ENCODE measurements around the gene VSIG10. TPM values are rescaled to one million over a fixed set of nuclear protein-coding genes. Genes with fewer than 3 reads are reported as not detected.

The VSIG10 gene
- total and polyA plus RNA-seq, 2 of the 13 experiments (the other 11 are each of a cell fraction or from before 2014, with no cell fraction given): 25.6 to 42.5 TPM

GRCh38 chr12:118055144-118055557 is 48.7 kb downstream of the VSIG10 start (continued):
- TF ChIP-seq ZNF446 (CRISPR knock-in tag; IDR thresholded peaks at IDR 0.05) (no peak), NR2F2 (IDR thresholded peaks at IDR 0.05; ENCODE audit: borderline replicate concordance, low read depth) (no peak), ZNF552 (CRISPR knock-in tag; IDR thresholded peaks at IDR 0.05; ENCODE audit: borderline replicate concordance) (no peak), XRCC5 (optimal IDR thresholded peaks at IDR 0.05; ENCODE audit: low read length) (peak; percentile 65), CENPT (CRISPR knock-in tag; IDR thresholded peaks at IDR 0.05; ENCODE audit: low read depth) (no peak), FOXA1 (IDR thresholded peaks at IDR 0.05) (no peak), FOXA1 (CRISPR knock-in tag; IDR thresholded peaks at IDR 0.05) (peak; percentile 63), HMGXB4 (CRISPR knock-in tag; IDR thresholded peaks at IDR 0.05; ENCODE audit: borderline replicate concordance in 1 of 2, low read depth in 1 of 2) (peak in 1 of 2 experiments; percentile 56; a peak in 1 of 4 replicates), EZH2 (conservative IDR thresholded peaks at IDR 0.05; ENCODE audit: low read depth, low read length) (no peak), ARNT2 (CRISPR knock-in tag; IDR thresholded peaks at IDR 0.05; ENCODE audit: low read depth) (no peak), ZNF318 (CRISPR knock-in tag; IDR thresholded peaks at IDR 0.05) (no peak), MBNL3 (CRISPR knock-in tag; conservative IDR thresholded peaks at IDR 0.05) (no peak), TFAP4 (IDR thresholded peaks at IDR 0.05; ENCODE audit: borderline replicate concordance, low read depth) (peak; percentile 78), MTF2 (CRISPR knock-in tag; IDR thresholded peaks at IDR 0.05; ENCODE audit: borderline replicate concordance) (no peak), IRF9 (CRISPR knock-in tag; IDR thresholded peaks at IDR 0.05; ENCODE audit: borderline replicate concordance) (no peak), ZNF781 (CRISPR knock-in tag; IDR thresholded peaks at IDR 0.05; ENCODE audit: borderline replicate concordance, not compliant biosample characterization) (no peak), RFX5 (IDR thresholded peaks at IDR 0.05; ENCODE audit: low read depth, low read length) (no peak), GATAD2A (CRISPR knock-in tag; IDR thresholded peaks at IDR 0.05) (peak; percentile 33; the same call in 1 of the 2 replicates)
